ENCODE results near the gene SH3PXD2A.

DNA sequence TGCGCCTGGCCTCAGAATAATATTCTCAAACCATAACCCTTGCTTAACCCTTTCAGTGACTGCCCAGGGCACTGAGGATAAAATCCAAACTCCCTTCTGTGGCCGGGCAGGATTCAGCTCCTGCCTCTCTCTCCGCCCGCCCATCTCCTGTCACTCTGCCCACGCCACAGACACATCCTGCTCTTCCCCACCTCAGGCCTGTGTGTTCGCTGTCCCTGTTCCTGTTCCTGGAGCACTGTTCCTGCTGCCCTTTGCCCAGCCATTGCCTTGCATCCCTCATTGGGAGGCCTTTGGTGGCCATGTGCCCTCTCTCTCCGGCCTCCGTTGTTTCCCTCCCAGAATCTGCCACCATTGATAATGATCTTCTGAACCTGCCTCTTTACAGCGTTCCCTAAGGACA lies 108.8 kb downstream of the SH3PXD2A start:
- TF ChIP-seq, protein P1, sequence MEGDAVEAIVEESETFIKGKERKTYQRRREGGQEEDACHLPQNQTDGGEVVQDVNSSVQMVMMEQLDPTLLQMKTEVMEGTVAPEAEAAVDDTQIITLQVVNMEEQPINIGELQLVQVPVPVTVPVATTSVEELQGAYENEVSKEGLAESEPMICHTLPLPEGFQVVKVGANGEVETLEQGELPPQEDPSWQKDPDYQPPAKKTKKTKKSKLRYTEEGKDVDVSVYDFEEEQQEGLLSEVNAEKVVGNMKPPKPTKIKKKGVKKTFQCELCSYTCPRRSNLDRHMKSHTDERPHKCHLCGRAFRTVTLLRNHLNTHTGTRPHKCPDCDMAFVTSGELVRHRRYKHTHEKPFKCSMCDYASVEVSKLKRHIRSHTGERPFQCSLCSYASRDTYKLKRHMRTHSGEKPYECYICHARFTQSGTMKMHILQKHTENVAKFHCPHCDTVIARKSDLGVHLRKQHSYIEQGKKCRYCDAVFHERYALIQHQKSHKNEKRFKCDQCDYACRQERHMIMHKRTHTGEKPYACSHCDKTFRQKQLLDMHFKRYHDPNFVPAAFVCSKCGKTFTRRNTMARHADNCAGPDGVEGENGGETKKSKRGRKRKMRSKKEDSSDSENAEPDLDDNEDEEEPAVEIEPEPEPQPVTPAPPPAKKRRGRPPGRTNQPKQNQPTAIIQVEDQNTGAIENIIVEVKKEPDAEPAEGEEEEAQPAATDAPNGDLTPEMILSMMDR (tag by site-specific recombination; IDR thresholded peaks at IDR 0.05): no peak
- TF ChIP-seq, protein P2, sequence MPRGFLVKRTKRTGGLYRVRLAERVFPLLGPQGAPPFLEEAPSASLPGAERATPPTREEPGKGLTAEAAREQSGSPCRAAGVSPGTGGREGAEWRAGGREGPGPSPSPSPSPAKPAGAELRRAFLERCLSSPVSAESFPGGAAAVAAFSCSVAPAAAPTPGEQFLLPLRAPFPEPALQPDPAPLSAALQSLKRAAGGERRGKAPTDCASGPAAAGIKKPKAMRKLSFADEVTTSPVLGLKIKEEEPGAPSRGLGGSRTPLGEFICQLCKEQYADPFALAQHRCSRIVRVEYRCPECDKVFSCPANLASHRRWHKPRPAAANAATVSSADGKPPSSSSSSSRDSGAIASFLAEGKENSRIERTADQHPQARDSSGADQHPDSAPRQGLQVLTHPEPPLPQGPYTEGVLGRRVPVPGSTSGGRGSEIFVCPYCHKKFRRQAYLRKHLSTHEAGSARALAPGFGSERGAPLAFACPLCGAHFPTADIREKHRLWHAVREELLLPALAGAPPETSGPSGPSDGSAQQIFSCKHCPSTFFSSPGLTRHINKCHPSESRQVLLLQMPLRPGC (tag by site-specific recombination; IDR thresholded peaks at IDR 0.05): no peak
- TF ChIP-seq SP2 (tag by site-specific recombination; IDR thresholded peaks at IDR 0.05) (no peak), ZIC2 (tag by site-specific recombination; IDR thresholded peaks at IDR 0.05) (no peak)
- TF ChIP-seq, protein P3, sequence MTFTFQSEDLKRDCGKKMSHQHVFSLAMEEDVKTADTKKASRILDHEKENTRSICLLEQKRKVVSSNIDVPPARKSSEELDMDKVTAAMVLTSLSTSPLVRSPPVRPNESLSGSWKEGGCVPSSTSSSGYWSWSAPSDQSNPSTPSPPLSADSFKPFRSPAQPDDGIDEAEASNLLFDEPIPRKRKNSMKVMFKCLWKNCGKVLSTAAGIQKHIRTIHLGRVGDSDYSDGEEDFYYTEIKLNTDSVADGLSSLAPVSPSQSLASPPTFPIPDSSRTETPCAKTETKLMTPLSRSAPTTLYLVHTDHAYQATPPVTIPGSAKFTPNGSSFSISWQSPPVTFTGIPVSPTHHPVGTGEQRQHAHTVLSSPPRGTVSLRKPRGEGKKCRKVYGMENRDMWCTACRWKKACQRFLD (tag by site-specific recombination; IDR thresholded peaks at IDR 0.05): no peak
- TF ChIP-seq, protein P4, sequence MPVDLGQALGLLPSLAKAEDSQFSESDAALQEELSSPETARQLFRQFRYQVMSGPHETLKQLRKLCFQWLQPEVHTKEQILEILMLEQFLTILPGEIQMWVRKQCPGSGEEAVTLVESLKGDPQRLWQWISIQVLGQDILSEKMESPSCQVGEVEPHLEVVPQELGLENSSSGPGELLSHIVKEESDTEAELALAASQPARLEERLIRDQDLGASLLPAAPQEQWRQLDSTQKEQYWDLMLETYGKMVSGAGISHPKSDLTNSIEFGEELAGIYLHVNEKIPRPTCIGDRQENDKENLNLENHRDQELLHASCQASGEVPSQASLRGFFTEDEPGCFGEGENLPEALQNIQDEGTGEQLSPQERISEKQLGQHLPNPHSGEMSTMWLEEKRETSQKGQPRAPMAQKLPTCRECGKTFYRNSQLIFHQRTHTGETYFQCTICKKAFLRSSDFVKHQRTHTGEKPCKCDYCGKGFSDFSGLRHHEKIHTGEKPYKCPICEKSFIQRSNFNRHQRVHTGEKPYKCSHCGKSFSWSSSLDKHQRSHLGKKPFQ (tag by site-specific recombination; IDR thresholded peaks at IDR 0.05): no peak
